Adrenal gland (tissue), 5 donors: ENCODE data around the gene DNASE1L3.

Experiments
- CTCF ChIP-seq, 6 experiments: fragments of 450-650 bp in 4 of 6; fragments of 200-600 bp in 2 of 6; sonication (generic) in 1 of 6; IDR thresholded peaks; 1 replicate in 5 of 6; 2 replicates in 1 of 6; pipeline versions ENCODE4 v1.5.1 to v1.8.0; 2016 to 2021; ENCODE audit warnings: antibody characterized with exemption in 6 of 6, mild to moderate bottlenecking in 2 of 6, moderate library complexity in 1 of 6
- POLR2A ChIP-seq, 2 donors: fragments of 450-650 bp; IDR thresholded peaks; one replicate each; pipeline ENCODE4 v1.6.1; 2017; ENCODE audit warnings: antibody characterized with exemption in 2 of 2, mild to moderate bottlenecking in 2 of 2, moderate library complexity in 1 of 2
- donor health status: DM: no; HTN: no; CAD: no.

- TF ChIP-seq CTCF (IDR thresholded peaks at IDR 0.05) (no peak), POLR2A (IDR thresholded peaks at IDR 0.05) (no peak)
These were observed 4.7 kb upstream of the DNASE1L3 start for GRCh38 chr3:58215317-58216025.
